Smooth muscle cell (in vitro differentiated cells): ENCODE measurements around the gene NBEAL2. TPM values are rescaled to one million over a fixed set of nuclear protein-coding genes. Genes with fewer than 3 reads are reported as not detected.

Experiments used
- DNase-seq: peaks from one replicate; lab custom pipeline; 2025; ENCODE audit not compliant: unreplicated experiment; lab: John Stamatoyannopoulos, UW
- H2AFZ ChIP-seq: fragments of 200-600 bp; sonication (generic); 2 replicates; pipeline ENCODE4 v1.6.0; 2016; ENCODE audit warnings: antibody characterized with exemption, low read depth, mild to moderate bottlenecking
- H3F3A ChIP-seq: fragments of 200-600 bp; sonication (generic); 2 replicates; pipeline ENCODE4 v1.6.0; 2017; ENCODE audit warnings: antibody characterized with exemption, low read depth
- H3K27ac ChIP-seq: fragments of 200-600 bp; sonication (generic); 2 replicates; pipeline ENCODE4 v1.5.1; 2016; ENCODE audit warnings: low read depth, mild to moderate bottlenecking
- H3K27me3 ChIP-seq: fragments of 200-600 bp; sonication (generic); 2 replicates; pipeline ENCODE4 v1.6.1; 2016; ENCODE audit warnings: low read depth, mild to moderate bottlenecking
- H3K36me3 ChIP-seq: fragments of 200-600 bp; sonication (generic); 2 replicates; pipeline ENCODE4 v1.5.1; 2016; ENCODE audit warnings: low read depth
- H3K4me1 ChIP-seq: fragments of 200-600 bp; sonication (generic); 2 replicates; pipeline ENCODE4 v1.5.1; 2016; ENCODE audit warnings: low read depth
- H3K4me2 ChIP-seq: fragments of 200-600 bp; sonication (generic); 2 replicates; pipeline ENCODE4 v1.6.0; 2016; ENCODE audit warnings: mild to moderate bottlenecking
- H3K4me3 ChIP-seq: fragments of 200-600 bp; sonication (generic); 2 replicates; pipeline ENCODE4 v1.5.1; 2016; ENCODE audit warnings: mild to moderate bottlenecking
- H3K79me2 ChIP-seq: fragments of 200-600 bp; sonication (generic); 2 replicates; pipeline ENCODE4 v1.6.0; 2016; ENCODE audit warnings: low read depth, mild to moderate bottlenecking
- H3K9ac ChIP-seq: fragments of 200-600 bp; sonication (generic); 2 replicates; pipeline ENCODE4 v1.6.0; 2016; ENCODE audit warnings: low read depth
- H3K9me3 ChIP-seq: fragments of 200-600 bp; sonication (generic); replicated peaks from 2 replicates; pipeline ENCODE4 v1.5.1; 2016; ENCODE audit warnings: low read depth
- H4K20me1 ChIP-seq: fragments of 200-600 bp; sonication (generic); 2 replicates; pipeline ENCODE4 v1.6.0; 2016; ENCODE audit warnings: low read depth
- WGBS: methylation state at CpG from one replicate; pipeline ENCODE4 v1.1.7; 2016; ENCODE audit warnings: low lambda C conversion rate; 5-methylcytosine and 5-hydroxymethylcytosine counted together
- polyA plus RNA-seq: library from polyadenylated mRNA; unstranded; fragments of >200 nt; fragmentation: Nextera tagmentation; extraction: Ambion mirVana; gene quantifications from 2 replicates; pipeline ENCODE4 v1.2.1, GENCODE V29; 2016
- total RNA-seq: library from RNA; depleted of rRNA; stranded (reverse); fragments of >200 nt; gene quantifications from 2 replicates; pipeline ENCODE4 v1.2.3, GENCODE V29; 2014
- TF ChIP-seq, protein P1 (sequence below): fragments of 200-600 bp; sonication (generic); IDR thresholded peaks from 2 replicates; pipeline ENCODE4 v1.5.1; 2017; ENCODE audit warnings: borderline replicate concordance, mild to moderate bottlenecking, antibody characterized with exemption; ENCODE audit not compliant: insufficient read depth, poor library complexity, severe bottlenecking

Gene NBEAL2
- total and polyA plus RNA-seq, 2 experiments from 2014 or later: 4.1 to 11.9 TPM

DNA sequence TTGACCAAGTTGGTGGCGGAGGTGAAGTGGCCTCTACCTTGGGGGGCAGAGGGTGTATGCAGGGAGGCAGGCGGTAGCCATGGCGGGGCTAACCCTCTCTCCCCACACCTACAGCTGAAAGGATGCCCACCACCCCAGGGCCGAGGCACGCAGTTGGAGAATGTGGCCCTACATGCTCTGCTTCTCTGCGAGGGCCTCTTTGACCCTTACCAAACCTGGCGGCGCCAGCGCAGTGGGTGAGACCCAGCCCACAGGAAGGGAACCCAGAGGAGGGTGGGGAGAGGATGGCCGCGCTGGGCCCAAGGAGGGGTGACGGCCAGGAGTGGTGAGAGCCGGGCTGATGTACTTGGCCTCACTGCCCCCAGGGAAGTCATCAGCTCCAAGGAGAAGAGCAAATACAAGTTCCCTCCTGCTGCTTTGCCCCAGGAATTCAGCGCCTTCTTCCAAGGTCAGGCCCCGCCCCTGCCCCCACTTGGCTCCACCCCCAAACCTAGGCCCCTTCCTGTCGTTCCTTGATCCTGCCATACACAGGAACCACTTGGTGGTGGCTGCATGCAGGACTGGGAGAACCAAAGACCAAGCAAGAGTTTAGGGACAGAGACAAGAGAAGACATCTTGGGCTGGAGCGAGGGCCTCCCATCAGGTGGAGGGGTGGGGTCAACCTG lies 9.8 kb downstream of the NBEAL2 start:
- Histone ChIP-seq H3K27me3 (no peaks in the 10 kb centered on the region), H2AFZ (no peak overlapping the region), H3K79me2 (no peaks in the 10 kb centered on the region), H3K36me3 (no peaks in the 10 kb centered on the region), H4K20me1 (no peaks in the 10 kb centered on the region), H3K4me3 (no peak overlapping the region), H3K27ac (no peak overlapping the region), H3K9me3 (no peaks in the 10 kb centered on the region), H3F3A (no peaks in the 10 kb centered on the region), H3K4me2 (no peak overlapping the region), H3K9ac (no peak overlapping the region), H3K4me1 (peaks cover 3% of the 10 kb centered on the region)
- DNase-seq: no peak
- WGBS: 94% methylated on average over 17 of the region's 17 CpGs
- TF ChIP-seq, protein P1, sequence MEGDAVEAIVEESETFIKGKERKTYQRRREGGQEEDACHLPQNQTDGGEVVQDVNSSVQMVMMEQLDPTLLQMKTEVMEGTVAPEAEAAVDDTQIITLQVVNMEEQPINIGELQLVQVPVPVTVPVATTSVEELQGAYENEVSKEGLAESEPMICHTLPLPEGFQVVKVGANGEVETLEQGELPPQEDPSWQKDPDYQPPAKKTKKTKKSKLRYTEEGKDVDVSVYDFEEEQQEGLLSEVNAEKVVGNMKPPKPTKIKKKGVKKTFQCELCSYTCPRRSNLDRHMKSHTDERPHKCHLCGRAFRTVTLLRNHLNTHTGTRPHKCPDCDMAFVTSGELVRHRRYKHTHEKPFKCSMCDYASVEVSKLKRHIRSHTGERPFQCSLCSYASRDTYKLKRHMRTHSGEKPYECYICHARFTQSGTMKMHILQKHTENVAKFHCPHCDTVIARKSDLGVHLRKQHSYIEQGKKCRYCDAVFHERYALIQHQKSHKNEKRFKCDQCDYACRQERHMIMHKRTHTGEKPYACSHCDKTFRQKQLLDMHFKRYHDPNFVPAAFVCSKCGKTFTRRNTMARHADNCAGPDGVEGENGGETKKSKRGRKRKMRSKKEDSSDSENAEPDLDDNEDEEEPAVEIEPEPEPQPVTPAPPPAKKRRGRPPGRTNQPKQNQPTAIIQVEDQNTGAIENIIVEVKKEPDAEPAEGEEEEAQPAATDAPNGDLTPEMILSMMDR: no peak

DNA sequence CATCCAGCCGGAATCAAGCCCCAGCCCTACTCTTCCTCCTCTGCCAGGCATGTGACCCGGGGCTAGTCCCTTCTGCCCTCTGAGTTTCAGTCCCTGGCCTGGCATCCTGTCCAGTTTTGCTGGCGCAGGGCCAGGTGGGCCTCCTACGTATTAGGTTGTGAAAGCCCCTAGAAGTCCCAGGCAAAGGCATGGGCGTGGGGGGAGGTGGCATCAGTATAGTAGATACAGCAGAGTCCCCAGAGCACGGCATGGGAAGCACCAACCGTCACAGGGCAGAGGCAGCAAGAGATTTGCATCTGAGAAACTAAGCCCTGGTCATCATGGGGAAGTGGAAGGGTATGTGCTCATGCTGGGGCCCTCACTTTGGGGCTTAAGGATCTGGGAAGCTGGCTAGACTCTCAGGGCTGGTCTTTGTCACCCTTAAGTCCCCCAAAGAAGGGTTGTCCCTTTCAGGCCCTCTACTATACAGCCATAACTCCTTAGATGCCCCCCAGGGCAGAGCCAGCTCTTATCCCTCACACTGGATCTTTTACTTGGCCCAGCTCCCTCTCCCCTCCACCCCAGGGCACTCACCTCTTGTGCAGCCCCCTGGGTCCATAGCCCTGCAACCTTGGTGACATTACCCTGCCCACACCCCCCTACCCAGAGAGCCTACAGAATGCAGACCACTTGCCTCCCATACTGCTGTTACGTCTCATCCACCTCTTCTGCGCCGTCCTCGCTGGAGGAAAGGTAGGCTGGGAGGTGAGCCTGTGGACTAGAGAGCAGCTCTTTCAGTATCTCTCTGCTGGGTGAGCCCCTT lies 11.3 kb downstream of the NBEAL2 start:
- Histone ChIP-seq H3K9me3 (no peaks in the 10 kb centered on the region), H3K79me2 (no peaks in the 10 kb centered on the region), H3K4me2 (no peak overlapping the region), H3K9ac (no peak overlapping the region), H4K20me1 (no peaks in the 10 kb centered on the region), H3K27ac (no peak overlapping the region), H3K27me3 (no peaks in the 10 kb centered on the region), H3K36me3 (no peaks in the 10 kb centered on the region), H3F3A (no peaks in the 10 kb centered on the region), H3K4me3 (no peak overlapping the region), H2AFZ (no peak overlapping the region), H3K4me1 (peaks cover 3% of the 10 kb centered on the region)
- WGBS: 92% methylated on average over 11 of the region's 11 CpGs
- TF ChIP-seq, protein P1: no peak
- DNase-seq: no peak

DNA sequence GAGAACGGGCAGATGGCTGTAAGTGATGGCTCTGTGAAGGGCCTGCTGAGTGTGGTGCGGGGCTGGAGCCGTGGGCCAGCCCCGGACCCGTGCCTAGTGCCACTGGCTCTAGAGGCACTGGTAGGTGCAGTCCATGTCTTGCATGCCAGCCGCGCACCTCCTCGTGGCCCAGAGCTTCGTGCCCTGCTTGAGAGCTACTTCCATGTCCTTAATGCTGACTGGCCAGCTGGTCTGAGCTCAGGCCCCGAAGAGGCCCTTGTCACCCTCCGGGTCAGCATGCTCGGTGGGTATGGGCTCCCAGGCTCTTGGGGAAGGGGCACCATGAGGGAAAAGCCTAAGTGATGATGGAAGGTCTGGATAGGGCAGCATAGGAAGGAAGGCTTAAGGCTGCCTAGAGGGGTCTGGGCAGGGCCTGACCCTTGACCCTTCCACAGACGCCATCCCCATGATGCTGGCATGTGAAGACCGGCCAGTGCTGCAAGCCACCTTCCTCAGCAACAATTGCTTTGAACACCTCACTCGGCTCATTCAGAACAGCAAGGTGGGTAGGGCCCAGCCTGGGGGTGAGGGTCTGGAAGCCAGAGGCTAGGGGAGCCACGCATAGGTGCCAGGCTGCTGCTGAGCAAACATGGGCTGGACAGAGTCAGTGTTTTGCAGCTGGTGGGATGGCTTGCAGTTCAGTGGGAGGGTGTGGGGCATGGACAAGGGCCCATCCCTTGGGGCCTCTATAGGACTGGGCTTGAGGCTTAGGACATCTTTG lies 12.1 kb downstream of the NBEAL2 start:
- WGBS: 95% methylated on average over 16 of the region's 16 CpGs
- no peaks in the 10 kb centered on the region for H3F3A ChIP-seq

More for the DNA sequence above, 12.1 kb downstream of the NBEAL2 start:
- Histone ChIP-seq H3K4me1 (peaks cover 3% of the 10 kb centered on the region), H2AFZ (no peak overlapping the region), H3K79me2 (no peaks in the 10 kb centered on the region), H3K27ac (no peak overlapping the region), H4K20me1 (no peaks in the 10 kb centered on the region), H3K27me3 (no peaks in the 10 kb centered on the region), H3K9ac (no peak overlapping the region), H3K4me2 (no peak overlapping the region), H3K9me3 (no peaks in the 10 kb centered on the region), H3K36me3 (no peaks in the 10 kb centered on the region), H3K4me3 (no peak overlapping the region)
- TF ChIP-seq, protein P1: no peak
- DNase-seq: no peak
